HEK293T (cell line): ENCODE results near the gene MIPEP.

ENCODE experiments used
- CTCF ChIA-PET: fragments of 350-600 bp; formaldehyde crosslinking; extraction: SDS; loops from one replicate; lab custom pipeline; 2021; ENCODE audit warnings: antibody characterized with exemption, inconsistent platforms; lab: Yijun Ruan, JAX
- POLR2A ChIA-PET: fragments of 350-600 bp; formaldehyde crosslinking; extraction: SDS; loops from one replicate; lab custom pipeline; 2020; ENCODE audit warnings: antibody characterized with exemption, inconsistent platforms; lab: Yijun Ruan, JAX
- DNase-seq: peaks from one replicate; pipeline ENCODE4 v3.0.0; 2012; ENCODE audit warnings: mixed read lengths; ENCODE audit errors: extremely low spot score
- ARNT ChIP-seq: fragments of 450-650 bp; IDR thresholded peaks from 2 replicates; pipeline ENCODE4 v1.6.1; 2017; ENCODE audit warnings: mild to moderate bottlenecking
- BHLHE40 ChIP-seq: fragments of 450-650 bp; IDR thresholded peaks from 2 replicates; pipeline ENCODE4 v1.6.1; 2016; ENCODE audit warnings: mild to moderate bottlenecking, moderate library complexity, borderline replicate concordance
- CTBP1 ChIP-seq: fragments of 450-650 bp; IDR thresholded peaks from 2 replicates; pipeline ENCODE4 v1.6.1; 2016; ENCODE audit warnings: borderline replicate concordance
- ELF4 ChIP-seq: fragments of 450-650 bp; IDR thresholded peaks from 2 replicates; pipeline ENCODE4 v1.6.1; 2017; ENCODE audit warnings: antibody characterized with exemption
- FOXA1 ChIP-seq: fragments of 450-650 bp; IDR thresholded peaks from 2 replicates; pipeline ENCODE4 v1.6.1; 2016; ENCODE audit warnings: mild to moderate bottlenecking
- FOXK2 ChIP-seq: fragments of 450-650 bp; IDR thresholded peaks from 2 replicates; pipeline ENCODE4 v1.6.1; 2016; ENCODE audit warnings: mild to moderate bottlenecking
- FOXM1 ChIP-seq: fragments of 450-650 bp; IDR thresholded peaks from 2 replicates; pipeline ENCODE4 v1.6.1; 2017; ENCODE audit warnings: mild to moderate bottlenecking, borderline replicate concordance
- HDGF ChIP-seq: fragments of 450-650 bp; IDR thresholded peaks from 2 replicates; pipeline ENCODE4 v1.6.1; 2017; ENCODE audit warnings: antibody characterized with exemption, borderline replicate concordance
- L3MBTL2 ChIP-seq: fragments of 450-650 bp; conservative IDR thresholded peaks from 2 replicates; pipeline ENCODE4 v1.6.1; 2016; ENCODE audit warnings: mild to moderate bottlenecking
- LEF1 ChIP-seq: fragments of 450-650 bp; IDR thresholded peaks from 2 replicates; pipeline ENCODE4 v1.6.1; 2017; ENCODE audit warnings: mild to moderate bottlenecking, borderline replicate concordance
- NFRKB ChIP-seq: fragments of 450-650 bp; IDR thresholded peaks from 2 replicates; pipeline ENCODE4 v1.6.1; 2016; ENCODE audit warnings: mild to moderate bottlenecking, moderate library complexity
- PKNOX1 ChIP-seq: fragments of 450-650 bp; IDR thresholded peaks from 2 replicates; pipeline ENCODE4 v1.6.1; 2016
- SP1 ChIP-seq: fragments of 450-650 bp; IDR thresholded peaks from 2 replicates; pipeline ENCODE4 v1.6.1; 2017
- SUZ12 ChIP-seq: fragments of 450-650 bp; IDR thresholded peaks from 2 replicates; pipeline ENCODE4 v1.6.1; 2016; ENCODE audit warnings: mild to moderate bottlenecking
- TARDBP ChIP-seq: fragments of 450-650 bp; IDR thresholded peaks from 2 replicates; pipeline ENCODE4 v1.6.1; 2016
- ZNF384 ChIP-seq: fragments of 450-650 bp; IDR thresholded peaks from 2 replicates; pipeline ENCODE4 v1.6.1; 2016

MIPEP gene

GRCh38 chr13:23794267-23795161, 94.7 kb downstream of the MIPEP start:
- ChIA-PET CTCF (no interaction called here), POLR2A (no interaction called here)
- TF ChIP-seq PKNOX1 = 0 out of 2 replicates have a peak, but pooled peaks have one; percentile 4
- TF ChIP-seq TARDBP = no peak
- no peak for TF ChIP-seq BHLHE40
- no peak for TF ChIP-seq ARNT
- TF ChIP-seq L3MBTL2 = no peak
- TF ChIP-seq FOXA1 = no peak
- no peak for DNase-seq

- TF ChIP-seq PKNOX1 = no peak
- ChIA-PET CTCF (no interaction called here), POLR2A (no interaction called here)
- DNase-seq = no peak
Measured at GRCh38 chr13:23793711-23794110, 95.5 kb downstream of the MIPEP start.

GRCh38 chr13:23792680-23793079, 96.5 kb downstream of the MIPEP start:
- no peak for DNase-seq
- ChIA-PET CTCF (no interaction called here), POLR2A (no interaction called here)
- TF ChIP-seq ARNT = no peak
- no peak for TF ChIP-seq L3MBTL2
- TF ChIP-seq CTBP1 = no peak
- TF ChIP-seq ELF4 = no peak
- no peak for TF ChIP-seq PKNOX1
- no peak for TF ChIP-seq SUZ12
- TF ChIP-seq SP1 = no peak
- TF ChIP-seq BHLHE40 = no peak
- no peak for TF ChIP-seq HDGF
- TF ChIP-seq FOXK2 = no peak
- no peak for TF ChIP-seq FOXM1
- TF ChIP-seq ZNF384 = no peak
- TF ChIP-seq LEF1 = no peak

GRCh38 chr13:23790577-23791170, 98.5 kb downstream of the MIPEP start:
- CTCF ChIA-PET = no interaction called here
- TF ChIP-seq FOXA1 (no peak), ARNT (no peak), SP1 (no peak), ZNF384 (no peak), TARDBP (no peak), HDGF (no peak), NFRKB (no peak), ELF4 (no peak), PKNOX1 (no peak), LEF1 (no peak), FOXM1 (no peak), SUZ12 (no peak), CTBP1 (no peak), BHLHE40 (no peak), L3MBTL2 (no peak), FOXK2 (no peak)
- no peak for DNase-seq
- POLR2A ChIA-PET = no interaction called here

- ChIA-PET POLR2A (no interaction called here), CTCF (no interaction called here)
- TF ChIP-seq ELF4 (no peak), L3MBTL2 (no peak), CTBP1 (no peak)
- no peak for DNase-seq
Measured at GRCh38 chr13:23789576-23790346, 99.4 kb downstream of the MIPEP start.

GRCh38 chr13:23788459-23788858, 100.7 kb downstream of the MIPEP start:
- TF ChIP-seq BHLHE40 (no peak), CTBP1 (no peak), FOXA1 (no peak), ZNF384 (no peak)
- POLR2A ChIA-PET = no interaction called here
- no peak for DNase-seq
- CTCF ChIA-PET = no interaction called here
